Peyer's patch (tissue), 4 donors: ENCODE data around the gene MC1R. TPM values are rescaled to one million over a fixed set of nuclear protein-coding genes. Genes with fewer than 3 reads are reported as not detected.

Experiments
- DNase-seq, 3 donors: peaks; one replicate each; pipeline ENCODE4 v3.0.0-alpha.2; 2017 to 2019
- H3K27ac ChIP-seq, 4 donors: fragments of 200-600 bp; sonication (generic); one replicate each; pipeline ENCODE4 v1.5.1; 2016 to 2019
- H3K27me3 ChIP-seq, 2 donors: fragments of 200-600 bp; sonication (generic); one replicate each; pipeline ENCODE4 v1.5.1; 2019
- H3K36me3 ChIP-seq, 3 donors: fragments of 200-600 bp; sonication (generic); one replicate each; pipeline ENCODE4 v1.5.1; 2016 to 2019
- H3K4me1 ChIP-seq, 4 donors: fragments of 200-600 bp; sonication (generic); one replicate each; pipeline ENCODE4 v1.5.1; 2016 to 2019
- H3K4me3 ChIP-seq, 4 donors: fragments of 200-600 bp; sonication (generic); 1 replicate in 3 of 4; 2 replicates in 1 of 4; pipeline ENCODE4 v1.5.1; 2016 to 2019; ENCODE audit warnings: mild to moderate bottlenecking in 1 of 4
- H3K9me3 ChIP-seq, 4 donors: fragments of 200-600 bp; sonication (generic); one replicate each; pipeline ENCODE4 v1.5.1; 2016 to 2019; ENCODE audit warnings: mild to moderate bottlenecking in 1 of 4
- CTCF ChIP-seq, 6 experiments: fragments of 450-650 bp in 4 of 6; fragments of 200-600 bp in 2 of 6; sonication (generic) in 1 of 6; IDR thresholded peaks; one replicate each; pipeline ENCODE4 v1.5.1; 2017 to 2019; ENCODE audit warnings: antibody characterized with exemption in 6 of 6, mild to moderate bottlenecking in 3 of 6, moderate library complexity in 1 of 6
- POLR2A ChIP-seq, 2 donors: fragments of 450-650 bp; IDR thresholded peaks; one replicate each; pipeline ENCODE4 v1.5.1; 2017; ENCODE audit warnings: antibody characterized with exemption in 2 of 2, mild to moderate bottlenecking in 2 of 2, moderate library complexity in 2 of 2
- total RNA-seq, 4 donors: library from RNA; depleted of rRNA; stranded (reverse); fragments of >200 nt; gene quantifications; one replicate each; pipeline ENCODE4 v1.1.0, GENCODE V29; 2016

Gene MC1R
- total RNA-seq, 4 donors from 2014 or later, result 8.3 to 29.2 (median 11.2) TPM

- H3K4me3 ChIP-seq, result no peak overlapping the region
- TF ChIP-seq POLR2A (IDR thresholded peaks at IDR 0.05) (no peak), CTCF (IDR thresholded peaks at IDR 0.05) (no peak)
- H3K36me3 ChIP-seq, result peaks cover 0 to 77% (median 0%) of the 10 kb centered on the region in 3 donors
- no peaks in the 10 kb centered on the region for H3K9me3 ChIP-seq
- no peaks in the 10 kb centered on the region for H3K27me3 ChIP-seq
- no peak overlapping the region for H3K27ac ChIP-seq
- DNase-seq, result no peak
- peaks cover 0 to 6% (median 0%) of the 10 kb centered on the region in 4 donors for H3K4me1 ChIP-seq
These were observed 13.0 kb upstream of the MC1R start for GRCh38 chr16:89905511-89906139.

- Histone ChIP-seq H3K27ac (no peak overlapping the region), H3K4me1 (peaks cover 0 to 6% (median 0%) of the 10 kb centered on the region in 4 donors), H3K36me3 (peaks cover 0 to 78% (median 0%) of the 10 kb centered on the region in 3 donors), H3K9me3 (no peaks in the 10 kb centered on the region), H3K27me3 (no peaks in the 10 kb centered on the region), H3K4me3 (no peak overlapping the region)
- no peak for DNase-seq
- TF ChIP-seq CTCF (IDR thresholded peaks at IDR 0.05) (no peak), POLR2A (IDR thresholded peaks at IDR 0.05) (no peak)
These were observed 12.3 kb upstream of the MC1R start for GRCh38 chr16:89906140-89907025.

- Histone ChIP-seq H3K36me3 (peaks cover 0 to 81% (median 0%) of the 10 kb centered on the region in 3 donors), H3K27ac (no peak overlapping the region), H3K4me3 (no peak overlapping the region), H3K4me1 (peaks cover 0 to 6% (median 0%) of the 10 kb centered on the region in 4 donors), H3K27me3 (no peaks in the 10 kb centered on the region), H3K9me3 (no peaks in the 10 kb centered on the region)
- TF ChIP-seq POLR2A (IDR thresholded peaks at IDR 0.05) (no peak), CTCF (IDR thresholded peaks at IDR 0.05) (no peak)
- no peak for DNase-seq
These were observed 11.4 kb upstream of the MC1R start for GRCh38 chr16:89907055-89907814.

GRCh38 chr16:89908236-89908635, 10.4 kb upstream of the MC1R start:
- Histone ChIP-seq H3K27ac (no peak overlapping the region), H3K9me3 (no peaks in the 10 kb centered on the region), H3K4me3 (no peak overlapping the region), H3K27me3 (no peaks in the 10 kb centered on the region), H3K36me3 (peaks cover 0 to 74% (median 0%) of the 10 kb centered on the region in 3 donors), H3K4me1 (peaks cover 0 to 6% (median 0%) of the 10 kb centered on the region in 4 donors)
- TF ChIP-seq CTCF (IDR thresholded peaks at IDR 0.05), result no peak
- TF ChIP-seq POLR2A (IDR thresholded peaks at IDR 0.05), result no peak
- DNase-seq, result no peak
